Fibroblast of lung (primary cell): Measurements from ENCODE around the gene NAA15.
"Not testable (repeated sequence)": the region's sequence is repeated elsewhere in the genome, so short reads cannot be mapped to it uniquely, and the experiment has no call there.

Experiments used
- CTCF ChIP-seq, 2 donors: IDR thresholded peaks in 1 of 2; conservative IDR thresholded peaks in 1 of 2; 1 replicate in 1 of 2; 2 replicates in 1 of 2; pipeline ENCODE4 v1.5.1; 2011 to 2012; ENCODE audit warnings: low read length in 2 of 2, control low read depth in 1 of 2, inconsistent platforms in 1 of 2, low read depth in 1 of 2, mild to moderate bottlenecking in 1 of 2
- EZH2 ChIP-seq: IDR thresholded peaks from 2 replicates; pipeline ENCODE4 v1.5.1; 2012; ENCODE audit warnings: low read length, control low read depth, mild to moderate bottlenecking; ENCODE audit errors: missing control alignments

GRCh38 chr4:139414671-139415210 lies 113.4 kb downstream of the NAA15 start:
- not testable (repeated sequence) for TF ChIP-seq CTCF (conservative IDR thresholded peaks at IDR 0.05 in 1 of 2, IDR thresholded peaks at IDR 0.05 in 1 of 2; ENCODE audit: low read depth in 1 of 2, low read length in 2 of 2); EZH2
